Upper lobe of right lung (tissue), 1 donor: ENCODE data around the gene TP53BP2. TPM values are rescaled to one million over a fixed set of nuclear protein-coding genes. Genes with fewer than 3 reads are reported as not detected.
A peak's percentile ranks its signal among the peaks of the same experiment; 100 is the strongest.

Experiments used
- ATAC-seq: fragments of 200-7000 bp; cut with Tn5 transposase; one replicate; pipeline ENCODE4 v1.9.1; 2020; ENCODE audit warnings: mild to moderate bottlenecking, moderate library complexity
- DNase-seq: peaks from one replicate; pipeline ENCODE4 v3.0.0-alpha.2; 2020
- H3K27ac ChIP-seq: fragments of 200-600 bp; one replicate; pipeline ENCODE4 v1.8.0; 2022
- H3K27me3 ChIP-seq: fragments of 200-600 bp; one replicate; pipeline ENCODE4 v1.8.0; 2022; ENCODE audit warnings: mild to moderate bottlenecking
- H3K36me3 ChIP-seq: fragments of 200-600 bp; one replicate; pipeline ENCODE4 v1.8.0; 2022
- H3K4me1 ChIP-seq: fragments of 200-600 bp; one replicate; pipeline ENCODE4 v1.8.0; 2022
- H3K4me3 ChIP-seq: fragments of 200-600 bp; one replicate; pipeline ENCODE4 v1.8.0; 2022; ENCODE audit warnings: mild to moderate bottlenecking
- H3K9me3 ChIP-seq: fragments of 200-600 bp; one replicate; pipeline ENCODE4 v1.8.0; 2022
- CTCF ChIP-seq: fragments of 200-600 bp; IDR thresholded peaks from one replicate; pipeline ENCODE4 v1.8.0; 2022; ENCODE audit warnings: antibody characterized with exemption
- intact Hi-C: fragments of 100-400 bp; cut with DNase I; formaldehyde crosslinking; loops from one replicate; pipeline ENCODE4 v1.11.0; 2022
- total RNA-seq: library from RNA; stranded (reverse); fragmentation: NEBNext Ultra II Directional; extraction: Animal tissue kit (Norgen Biotek cat#: 25700); gene quantifications from one replicate; pipeline ENCODE4 v1.2.1, GENCODE V29; 2021
- donor health status: DM: no; HTN: yes; CAD: no; lungs with severe emphysema.

TP53BP2 gene
- total RNA-seq, 1 donor from 2014 or later = 64.4 TPM

- ATAC-seq (no peak), DNase-seq (peak; percentile 6)
- no peaks in the 10 kb centered on the region for H3K9me3 ChIP-seq
- peaks cover 82% of the 10 kb centered on the region for H3K36me3 ChIP-seq
- H3K4me3 ChIP-seq = no peak overlapping the region
- H3K27me3 ChIP-seq = no peaks in the 10 kb centered on the region
- TF ChIP-seq CTCF = no peak
- peaks cover 16% of the 10 kb centered on the region for H3K4me1 ChIP-seq
- intact Hi-C loops = no loop called here
- H3K27ac ChIP-seq = no peak overlapping the region
These were observed 87.0 kb downstream of the TP53BP2 start for GRCh38 chr1:223758734-223759133.

DNA sequence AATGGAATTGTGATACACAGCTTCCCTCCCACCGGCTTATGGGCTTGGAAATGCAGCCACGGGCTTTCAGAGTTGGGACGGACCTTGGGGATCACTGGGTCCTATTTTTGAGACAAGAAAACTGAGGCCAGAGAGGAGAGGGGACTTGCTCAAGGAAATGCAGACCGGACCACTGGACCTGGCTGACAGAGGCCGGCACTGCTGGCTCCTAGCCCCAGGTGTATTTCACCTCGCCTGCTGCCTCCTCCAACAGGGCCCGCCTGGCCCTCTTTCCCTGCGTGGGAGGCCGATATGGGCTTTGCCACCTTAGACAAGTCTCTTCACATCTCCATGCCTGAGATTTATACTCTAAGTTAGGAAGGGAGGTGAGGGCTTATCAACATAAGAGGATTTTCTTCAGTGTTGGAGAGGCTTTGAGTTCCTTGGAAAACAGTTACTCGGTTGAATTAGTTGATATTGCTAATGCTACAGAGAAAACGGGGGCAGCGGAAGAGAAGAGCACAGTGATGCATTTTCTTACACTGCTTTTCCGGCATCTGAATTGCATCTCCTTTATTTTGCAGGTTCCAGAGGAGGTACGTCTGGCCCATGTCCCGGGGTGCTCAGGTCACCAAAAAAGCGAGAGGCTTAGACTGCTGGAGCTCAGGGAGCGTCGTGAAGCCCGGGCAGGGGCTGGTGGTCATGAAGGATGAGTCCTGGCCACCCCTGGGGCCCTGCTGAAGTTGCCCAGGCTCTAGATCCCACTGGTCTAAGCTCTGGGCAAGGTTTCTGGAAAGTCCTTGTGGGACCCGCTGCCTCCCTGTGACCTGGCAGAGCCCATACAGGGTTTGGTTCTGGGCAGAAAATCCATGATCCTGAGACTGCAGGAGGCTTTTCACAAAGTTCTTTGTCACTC lies 88.7 kb downstream of the TP53BP2 start:
- peaks cover 82% of the 10 kb centered on the region for H3K36me3 ChIP-seq
- H3K27me3 ChIP-seq = no peaks in the 10 kb centered on the region
- H3K4me3 ChIP-seq = no peak overlapping the region
- DNase-seq (no peak), ATAC-seq (no peak)
- H3K9me3 ChIP-seq = no peaks in the 10 kb centered on the region
- no peak overlapping the region for H3K27ac ChIP-seq
- no peak for TF ChIP-seq CTCF
- intact Hi-C loops = no loop called here
- peaks cover 16% of the 10 kb centered on the region for H3K4me1 ChIP-seq

- H3K4me3 ChIP-seq = no peak overlapping the region
- no peak for TF ChIP-seq CTCF
- intact Hi-C loops = no loop called here
- no peaks in the 10 kb centered on the region for H3K27me3 ChIP-seq
- no peaks in the 10 kb centered on the region for H3K9me3 ChIP-seq
- H3K4me1 ChIP-seq = peaks cover 10% of the 10 kb centered on the region
- H3K36me3 ChIP-seq = peaks cover 84% of the 10 kb centered on the region
- no peak overlapping the region for H3K27ac ChIP-seq
- DNase-seq (no peak), ATAC-seq (no peak)
These were observed 89.6 kb downstream of the TP53BP2 start for GRCh38 chr1:223755992-223756775.

DNA sequence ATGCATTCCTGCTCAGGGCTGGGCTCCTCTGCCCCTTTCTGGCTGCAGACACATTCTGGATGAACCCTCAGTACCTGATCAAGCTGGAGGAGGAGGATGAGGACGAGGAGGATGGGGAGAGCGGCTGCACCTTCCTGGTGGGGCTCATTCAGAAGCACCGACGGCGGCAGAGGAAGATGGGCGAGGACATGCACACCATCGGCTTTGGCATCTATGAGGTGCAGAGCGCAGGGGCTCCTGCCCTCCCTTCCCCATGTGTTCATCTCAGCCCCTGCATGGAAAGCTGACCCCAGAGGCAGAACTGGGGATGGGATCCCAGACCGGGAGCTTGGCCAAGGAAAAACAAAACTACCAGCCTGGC lies 90.3 kb downstream of the TP53BP2 start:
- H3K27me3 ChIP-seq = no peaks in the 10 kb centered on the region
- H3K9me3 ChIP-seq = no peaks in the 10 kb centered on the region
- no peak overlapping the region for H3K27ac ChIP-seq
- ATAC-seq = no peak
- peaks cover 2% of the 10 kb centered on the region for H3K4me1 ChIP-seq
- DNase-seq = no peak
- TF ChIP-seq CTCF = no peak
- peaks cover 92% of the 10 kb centered on the region for H3K36me3 ChIP-seq
- no peak overlapping the region for H3K4me3 ChIP-seq
- intact Hi-C loops = no loop called here

- Histone ChIP-seq H3K4me1 (no peaks in the 10 kb centered on the region), H3K27ac (no peak overlapping the region), H3K27me3 (no peaks in the 10 kb centered on the region), H3K36me3 (peaks cover 98% of the 10 kb centered on the region), H3K9me3 (no peaks in the 10 kb centered on the region), H3K4me3 (no peak overlapping the region)
- no peak for ATAC-seq
- intact Hi-C loops = loop anchor here (5.0 kb wide), 1 partner anchor 58 kb away; no protein-coding TSS in a partner anchor
- TF ChIP-seq CTCF = no peak
- DNase-seq = no peak
These were observed 90.9 kb downstream of the TP53BP2 start for GRCh38 chr1:223754681-223755431.
